ENCODE measurements around the gene ACBD4. TPM values are rescaled to one million over a fixed set of nuclear protein-coding genes. Genes with fewer than 3 reads are reported as not detected.

The ACBD4 gene
- total and polyA plus RNA-seq, 4 donors: 3.2 to 14.2 (median 11.1) TPM

- Histone ChIP-seq H3K27me3 (ENCODE audit: control insufficient read depth, insufficient read depth, low read length) (no peaks in the 10 kb centered on the region), H3K4me1 (ENCODE audit: control insufficient read depth, insufficient read depth, low read length) (peaks cover 39% of the 10 kb centered on the region), H3K27ac (ENCODE audit: low read depth, low read length) (peak overlapping the region; percentile 96), H3K9me3 (ENCODE audit: control insufficient read depth, insufficient read depth, low read length) (no peaks in the 10 kb centered on the region), H3K4me3 (ENCODE audit: low read depth, low read length) (peak overlapping the region; percentile 48), H3K36me3 (ENCODE audit: control insufficient read depth, insufficient read depth, low read length) (peaks cover 2% of the 10 kb centered on the region)
- DNase-seq (ENCODE audit: low read depth in 4 of 6, low spot score in 6 of 6): peak in 2 of 6 donors; percentile 28 to 90
- 10% methylated on average over 3 of the region's 21 CpGs for WGBS (ENCODE audit: insufficient coverage)
Measured at GRCh38 chr17:45143767-45144198, 8.3 kb downstream of the ACBD4 start.

- WGBS (ENCODE audit: insufficient coverage): 24% methylated on average over 61 of the region's 71 CpGs
- Histone ChIP-seq H3K9me3 (ENCODE audit: control insufficient read depth, insufficient read depth, low read length) (no peaks in the 10 kb centered on the region), H3K27ac (ENCODE audit: low read depth, low read length) (peak overlapping the region; percentile 96), H3K4me3 (ENCODE audit: low read depth, low read length) (peak overlapping the region; percentile 48), H3K4me1 (ENCODE audit: control insufficient read depth, insufficient read depth, low read length) (peaks cover 44% of the 10 kb centered on the region), H3K27me3 (ENCODE audit: control insufficient read depth, insufficient read depth, low read length) (no peaks in the 10 kb centered on the region), H3K36me3 (ENCODE audit: control insufficient read depth, insufficient read depth, low read length) (no peaks in the 10 kb centered on the region)
- peak in 1 of 6 donors; percentile 80 for DNase-seq (ENCODE audit: low read depth in 4 of 6, low spot score in 6 of 6)
Measured at GRCh38 chr17:45144199-45145034, 8.9 kb downstream of the ACBD4 start.

- peaks cover 45% of the 10 kb centered on the region for H3K4me1 ChIP-seq (ENCODE audit: control insufficient read depth, insufficient read depth, low read length)
- no peaks in the 10 kb centered on the region for H3K27me3 ChIP-seq (ENCODE audit: control insufficient read depth, insufficient read depth, low read length)
- no peaks in the 10 kb centered on the region for H3K9me3 ChIP-seq (ENCODE audit: control insufficient read depth, insufficient read depth, low read length)
- no peak for DNase-seq (ENCODE audit: low read depth in 4 of 6, low spot score in 6 of 6)
- H3K4me3 ChIP-seq (ENCODE audit: low read depth, low read length): no peak overlapping the region
- 84% methylated on average over 8 of the region's 8 CpGs for WGBS (ENCODE audit: insufficient coverage)
- peak overlapping the region; percentile 96 for H3K27ac ChIP-seq (ENCODE audit: low read depth, low read length)
- H3K36me3 ChIP-seq (ENCODE audit: control insufficient read depth, insufficient read depth, low read length): peaks cover 3% of the 10 kb centered on the region
Measured at GRCh38 chr17:45145035-45145389, 9.5 kb downstream of the ACBD4 start.

GRCh38 chr17:45146166-45146565 lies 10.7 kb downstream of the ACBD4 start:
- no peaks in the 10 kb centered on the region for H3K9me3 ChIP-seq (ENCODE audit: control insufficient read depth, insufficient read depth, low read length)
- WGBS (ENCODE audit: insufficient coverage): 86% methylated on average over 9 of the region's 10 CpGs
- H3K4me3 ChIP-seq (ENCODE audit: low read depth, low read length): no peak overlapping the region
- peaks cover 45% of the 10 kb centered on the region for H3K4me1 ChIP-seq (ENCODE audit: control insufficient read depth, insufficient read depth, low read length)
- H3K27me3 ChIP-seq (ENCODE audit: control insufficient read depth, insufficient read depth, low read length): no peaks in the 10 kb centered on the region
- DNase-seq (ENCODE audit: low read depth in 4 of 6, low spot score in 6 of 6): no peak
- H3K36me3 ChIP-seq (ENCODE audit: control insufficient read depth, insufficient read depth, low read length): peaks cover 4% of the 10 kb centered on the region
- no peak overlapping the region for H3K27ac ChIP-seq (ENCODE audit: low read depth, low read length)

- Histone ChIP-seq H3K27ac (ENCODE audit: low read depth, low read length) (peak overlapping the region; percentile 99), H3K4me1 (ENCODE audit: control insufficient read depth, insufficient read depth, low read length) (peaks cover 45% of the 10 kb centered on the region), H3K36me3 (ENCODE audit: control insufficient read depth, insufficient read depth, low read length) (peaks cover 4% of the 10 kb centered on the region), H3K9me3 (ENCODE audit: control insufficient read depth, insufficient read depth, low read length) (no peaks in the 10 kb centered on the region), H3K27me3 (ENCODE audit: control insufficient read depth, insufficient read depth, low read length) (no peaks in the 10 kb centered on the region), H3K4me3 (ENCODE audit: low read depth, low read length) (no peak overlapping the region)
- WGBS (ENCODE audit: insufficient coverage): 77% methylated on average over 4 of the region's 4 CpGs
- DNase-seq (ENCODE audit: low read depth in 4 of 6, low spot score in 6 of 6): no peak
Measured at GRCh38 chr17:45146592-45146889, 11.1 kb downstream of the ACBD4 start.

- WGBS (ENCODE audit: insufficient coverage): 9% methylated on average over 26 of the region's 29 CpGs
- H3K9me3 ChIP-seq (ENCODE audit: control insufficient read depth, insufficient read depth, low read length): no peaks in the 10 kb centered on the region
- DNase-seq (ENCODE audit: low read depth in 4 of 6, low spot score in 6 of 6): peak in 3 of 6 donors; percentile 43 to 95 (median 59)
Measured at GRCh38 chr17:45146890-45147580, 11.5 kb downstream of the ACBD4 start.

GRCh38 chr17:45147581-45148182 lies 12.2 kb downstream of the ACBD4 start:
- no peaks in the 10 kb centered on the region for H3K27me3 ChIP-seq (ENCODE audit: control insufficient read depth, insufficient read depth, low read length)
- peaks cover 52% of the 10 kb centered on the region for H3K4me1 ChIP-seq (ENCODE audit: control insufficient read depth, insufficient read depth, low read length)
- peak; percentile 90 to 99 (median 93) for DNase-seq (ENCODE audit: low read depth in 4 of 6, low spot score in 6 of 6)
- 0% methylated on average over 27 of the region's 38 CpGs for WGBS (ENCODE audit: insufficient coverage)
- peak overlapping the region; percentile 92 for H3K4me3 ChIP-seq (ENCODE audit: low read depth, low read length)
- peaks cover 4% of the 10 kb centered on the region for H3K36me3 ChIP-seq (ENCODE audit: control insufficient read depth, insufficient read depth, low read length)
- H3K27ac ChIP-seq (ENCODE audit: low read depth, low read length): peak overlapping the region; percentile 99
- H3K9me3 ChIP-seq (ENCODE audit: control insufficient read depth, insufficient read depth, low read length): no peaks in the 10 kb centered on the region

More at GRCh38 chr17:45146890-45147580, 11.5 kb downstream of the ACBD4 start:
- Histone ChIP-seq H3K4me1 (ENCODE audit: control insufficient read depth, insufficient read depth, low read length) (peaks cover 45% of the 10 kb centered on the region), H3K36me3 (ENCODE audit: control insufficient read depth, insufficient read depth, low read length) (peaks cover 4% of the 10 kb centered on the region), H3K27me3 (ENCODE audit: control insufficient read depth, insufficient read depth, low read length) (no peaks in the 10 kb centered on the region), H3K27ac (ENCODE audit: low read depth, low read length) (peak overlapping the region; percentile 99), H3K4me3 (ENCODE audit: low read depth, low read length) (peak overlapping the region; percentile 92)

- peaks cover 4% of the 10 kb centered on the region for H3K36me3 ChIP-seq (ENCODE audit: control insufficient read depth, insufficient read depth, low read length)
- DNase-seq (ENCODE audit: low read depth in 4 of 6, low spot score in 6 of 6): peak; percentile 99 to 100 (median 100)
- peak within 1 kb of the TSS; percentile 92 for H3K4me3 ChIP-seq (ENCODE audit: low read depth, low read length)
- WGBS (ENCODE audit: insufficient coverage): 0% methylated on average over 57 of the region's 58 CpGs
- peak within 1 kb of the TSS; percentile 99 for H3K27ac ChIP-seq (ENCODE audit: low read depth, low read length)
- H3K27me3 ChIP-seq (ENCODE audit: control insufficient read depth, insufficient read depth, low read length): no peaks in the 10 kb centered on the region
- peaks cover 47% of the 10 kb centered on the region for H3K4me1 ChIP-seq (ENCODE audit: control insufficient read depth, insufficient read depth, low read length)
- H3K9me3 ChIP-seq (ENCODE audit: control insufficient read depth, insufficient read depth, low read length): no peaks in the 10 kb centered on the region
Measured at GRCh38 chr17:45148183-45149036, 12.9 kb downstream of the ACBD4 start, which contains the start of gene HEXIM1. TSS of gene HEXIM1 (plus strand) at chr17:45148475. CDS start at chr17:45149191, 716 bp downstream.
